HG03460 (cell line): ENCODE measurements around the gene TNNI2.
A peak's percentile ranks its signal among the peaks of the same experiment; 100 is the strongest.

Experiments
- ATAC-seq: cut with Tn5 transposase; IDR thresholded peaks from one replicate; pipeline ENCODE4 v1.9.1; 2021; ENCODE audit not compliant: unreplicated experiment

Gene TNNI2

DNA sequence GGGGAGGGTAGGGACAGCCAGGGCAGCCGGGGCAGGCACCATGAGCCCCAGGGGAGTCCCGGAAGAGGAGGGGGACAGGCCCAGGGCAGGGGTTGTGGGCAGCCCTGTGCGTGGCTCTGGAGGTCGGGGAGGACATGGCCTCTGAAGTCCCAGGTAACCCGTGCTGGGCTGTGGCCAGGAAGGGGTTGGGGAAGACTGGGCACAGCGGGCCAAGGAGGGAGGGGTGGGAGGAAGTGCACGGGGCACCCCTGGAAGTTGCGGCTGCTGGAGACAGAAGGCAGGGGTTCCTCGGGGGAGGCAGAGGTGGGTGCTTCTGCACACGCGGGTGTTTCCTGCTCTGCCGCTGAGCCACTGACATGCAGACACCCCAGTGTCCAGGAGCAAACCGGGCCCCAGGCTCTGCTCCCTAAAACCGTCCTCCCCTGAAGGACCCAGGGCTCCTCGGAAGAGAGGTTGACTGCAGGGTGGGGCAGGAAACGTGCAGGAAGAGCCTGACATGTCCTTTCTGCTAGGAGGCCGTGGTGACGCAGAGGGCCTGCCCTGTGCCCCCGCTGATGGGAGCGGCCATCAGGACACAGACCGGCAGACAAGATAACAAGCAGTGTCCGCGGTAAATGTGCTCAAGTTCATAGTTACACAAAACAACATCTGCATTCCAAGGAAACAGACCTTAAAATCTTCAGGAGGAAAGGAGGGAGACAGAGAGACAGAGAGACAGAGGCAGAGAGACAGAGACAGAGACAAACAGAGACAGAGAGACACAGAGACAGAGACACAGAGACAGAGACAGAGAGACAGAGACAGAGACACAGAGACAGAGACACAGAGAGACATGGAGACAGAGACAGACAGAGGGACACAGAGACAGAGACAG, 5.7 kb downstream of the TNNI2 start:
- ATAC-seq, result no peak

DNA sequence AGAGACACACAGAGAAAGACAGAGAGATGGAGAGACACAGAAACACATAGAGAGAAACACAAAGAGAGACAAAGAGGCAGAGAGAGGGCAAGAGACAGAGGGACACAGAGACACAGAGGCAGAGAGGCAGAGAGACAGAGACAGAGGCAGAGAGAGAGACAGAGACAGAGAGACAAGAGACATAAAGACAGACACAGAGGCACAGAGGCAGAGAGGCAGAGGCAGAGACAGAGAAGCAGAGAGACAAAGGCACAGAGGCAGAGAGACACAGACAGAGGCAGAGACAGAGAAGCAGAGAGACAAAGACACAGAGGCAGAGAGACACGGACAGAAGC, 6.3 kb downstream of the TNNI2 start:
- ATAC-seq, result no peak

GRCh38 chr11:1845561-1846452, 7.0 kb downstream of the TNNI2 start:
- ATAC-seq, result no peak

DNA sequence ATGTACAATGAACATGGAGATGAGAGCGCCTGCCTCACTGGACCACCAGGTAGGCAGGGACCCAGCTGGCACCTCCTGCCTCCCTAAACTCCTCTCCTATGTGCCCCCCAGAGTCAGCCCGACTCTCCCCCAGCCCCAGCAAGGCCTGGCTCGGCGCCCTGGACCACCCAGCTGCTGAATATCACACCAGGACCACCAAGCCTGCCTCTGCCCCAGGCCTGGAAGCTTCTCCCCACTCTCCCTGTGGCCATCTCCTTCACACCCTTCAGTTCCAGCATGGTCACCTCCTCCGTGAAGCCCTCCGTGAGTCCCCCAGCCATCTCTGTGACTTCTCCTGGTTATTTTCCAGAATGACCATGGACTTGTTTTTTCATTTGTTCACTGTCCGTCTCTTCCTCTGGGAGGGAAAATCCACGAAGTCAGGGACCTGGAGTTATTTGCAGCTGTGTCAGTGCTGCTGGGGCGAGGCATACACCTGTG, 7.7 kb downstream of the TNNI2 start:
- ATAC-seq, result no peak

- no peak for ATAC-seq
Observed at GRCh38 chr11:1847006-1847735, 8.4 kb downstream of the TNNI2 start.

DNA sequence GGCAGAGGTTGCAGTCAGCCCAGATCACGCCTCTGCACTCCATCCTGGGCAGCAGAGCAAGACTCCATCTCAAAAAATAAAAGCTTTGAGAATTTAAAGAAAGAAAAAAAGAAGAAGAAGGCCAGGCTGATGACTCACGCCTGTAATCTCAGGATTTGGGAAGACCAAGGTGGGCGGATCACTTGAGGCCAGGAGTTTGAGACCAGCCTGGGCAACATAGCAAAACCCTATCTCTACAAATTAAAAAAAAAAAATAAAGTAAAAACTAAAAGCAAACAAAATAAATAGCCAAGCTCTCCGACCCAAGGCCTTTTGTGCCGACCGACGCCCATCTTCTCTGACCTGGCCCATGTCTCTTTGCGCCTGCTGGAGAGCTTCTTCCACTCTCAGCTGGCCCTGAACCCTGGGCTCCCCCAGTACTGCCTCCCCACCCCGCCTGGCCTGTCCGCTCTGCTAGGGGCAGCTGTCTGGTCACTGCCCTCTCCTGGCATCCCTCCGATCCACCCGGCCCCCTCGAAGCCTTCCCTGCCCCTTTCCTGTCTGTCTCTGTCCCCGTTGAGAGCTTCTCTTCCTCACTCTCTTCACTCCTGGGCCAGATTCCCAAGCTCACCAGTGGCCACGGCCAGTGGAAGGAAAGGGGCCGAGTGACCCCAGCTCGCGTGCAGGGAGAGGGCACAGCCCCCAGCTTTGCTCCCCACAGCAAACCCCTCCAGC, 9.3 kb downstream of the TNNI2 start:
- ATAC-seq, result no peak

- ATAC-seq, result no peak
Observed at GRCh38 chr11:1848640-1849430, 10.1 kb downstream of the TNNI2 start.

DNA sequence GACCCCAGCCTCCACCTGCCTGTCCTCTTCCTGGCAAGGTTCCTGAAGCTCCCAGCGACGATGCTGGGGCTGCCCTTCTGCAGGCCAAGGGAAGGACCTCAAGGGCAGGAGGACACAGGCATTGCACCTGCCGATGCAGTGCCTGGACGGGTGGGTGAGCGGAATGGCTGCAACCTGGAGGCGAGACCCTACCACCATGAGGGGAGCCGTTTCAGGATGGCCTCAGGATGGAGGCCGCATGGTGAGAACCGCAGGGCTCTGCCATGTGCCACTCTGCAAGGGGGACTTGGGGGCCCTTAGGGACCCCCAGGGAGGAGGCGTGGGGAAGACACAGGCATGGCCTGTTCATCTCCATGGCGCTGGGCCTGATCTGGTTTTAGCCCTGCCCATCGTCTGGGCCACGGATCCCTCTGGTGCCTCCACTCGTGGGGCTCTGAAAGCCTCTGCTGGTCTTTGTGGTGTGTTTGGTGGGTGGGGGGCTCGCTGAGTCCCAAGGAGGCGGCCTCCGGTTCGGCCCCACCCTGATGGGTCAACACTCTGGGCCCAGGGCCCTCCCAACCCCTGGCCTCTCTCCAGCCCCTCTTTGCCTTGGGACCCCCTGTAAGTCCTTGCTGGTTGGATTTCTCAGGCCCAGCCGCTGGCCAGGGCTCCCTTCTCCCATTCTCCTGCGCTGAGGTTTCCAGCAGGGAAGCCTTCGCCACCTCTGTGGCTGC, 12.8 kb downstream of the TNNI2 start:
- ATAC-seq, result no peak

- ATAC-seq, result no peak
Observed at GRCh38 chr11:1852271-1852876, 13.6 kb downstream of the TNNI2 start.

DNA sequence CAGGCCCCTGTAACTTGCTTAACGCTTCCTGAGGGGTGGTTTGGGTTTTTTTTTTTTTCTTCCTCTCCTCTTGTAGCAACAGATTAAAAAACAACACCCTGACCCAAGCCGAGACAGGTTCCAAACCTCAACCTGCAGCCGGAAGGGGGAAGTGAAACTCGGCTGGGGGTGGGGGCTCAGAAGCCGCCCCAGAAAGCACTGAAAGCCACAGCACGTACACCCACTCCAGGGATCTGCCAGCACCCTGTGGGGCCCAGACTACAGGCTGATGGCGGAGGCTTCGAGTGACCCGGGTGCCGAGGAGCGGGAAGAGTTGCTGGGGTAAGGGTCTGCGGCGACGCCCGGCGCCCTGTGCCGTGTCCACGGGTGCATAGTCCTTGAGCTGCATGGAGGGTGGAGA, 14.1 kb downstream of the TNNI2 start, which contains the start of gene LSP1:
TSS of gene LSP1 (plus strand) at position 208 of the 400 bp plus-strand sequence. CDS start at position 269, 61 bp downstream.
- peak; percentile 43 for ATAC-seq

DNA sequence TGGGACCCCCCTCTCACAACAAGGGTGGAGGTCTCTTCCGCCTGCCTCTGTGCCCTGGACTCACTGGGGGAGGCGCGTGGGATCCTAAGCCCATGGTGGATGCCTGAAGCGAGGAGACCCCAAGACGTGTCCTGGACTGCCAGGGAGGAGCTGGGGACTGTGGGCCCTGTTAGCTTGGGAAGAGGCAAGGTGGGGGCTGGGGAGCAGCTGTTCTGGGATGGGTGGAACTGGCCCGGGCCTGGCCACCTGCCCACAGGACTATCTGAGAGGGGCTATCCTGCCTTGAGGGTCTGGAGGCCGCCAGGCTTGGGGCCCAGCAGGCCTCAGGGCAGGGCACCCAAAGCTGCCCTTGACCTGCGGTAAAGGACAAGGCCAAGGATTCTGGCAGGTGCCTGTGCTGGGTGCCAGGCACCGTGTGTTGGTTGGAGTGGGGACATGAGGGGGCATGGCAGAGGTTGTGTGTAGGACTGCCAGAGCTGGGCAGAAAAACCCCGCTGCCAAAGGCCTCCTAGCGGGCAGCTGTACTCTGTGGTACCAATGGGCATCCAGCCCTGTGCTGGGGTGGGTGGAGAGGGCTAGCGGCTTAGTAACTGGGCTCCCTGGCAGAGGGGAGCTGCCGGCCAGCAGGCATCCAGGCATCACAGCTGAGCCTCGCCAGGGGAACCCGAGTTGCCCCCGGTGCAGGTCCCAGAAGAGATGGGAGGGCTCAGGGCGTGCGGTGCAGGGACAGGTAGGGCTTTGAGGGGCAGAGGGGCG, 14.8 kb downstream of the TNNI2 start:
- ATAC-seq, result no peak

- peak; percentile 35 for ATAC-seq
Observed at GRCh38 chr11:1854132-1854948, 15.6 kb downstream of the TNNI2 start.

GRCh38 chr11:1854949-1855885, 16.4 kb downstream of the TNNI2 start:
- ATAC-seq, result peak; percentile 34

DNA sequence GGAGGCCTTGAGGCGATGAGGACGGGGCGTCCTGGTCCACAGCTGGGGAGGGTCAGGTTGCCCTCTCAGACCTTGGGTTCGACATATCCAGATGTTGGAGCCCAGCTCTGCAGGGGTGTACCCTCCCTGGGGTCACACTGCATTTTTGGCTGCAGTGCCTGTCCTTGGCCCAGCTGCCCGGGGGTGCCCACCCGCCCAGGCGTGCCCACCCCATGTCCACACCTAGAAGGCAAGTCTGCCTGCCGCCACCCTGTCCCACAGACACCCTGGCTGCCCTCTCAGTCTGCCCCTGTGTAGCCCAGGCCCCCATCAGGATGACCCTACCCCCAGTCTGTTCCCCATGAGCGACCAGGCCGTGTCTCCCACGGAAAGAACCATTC, 17.1 kb downstream of the TNNI2 start:
- ATAC-seq, result no peak

DNA sequence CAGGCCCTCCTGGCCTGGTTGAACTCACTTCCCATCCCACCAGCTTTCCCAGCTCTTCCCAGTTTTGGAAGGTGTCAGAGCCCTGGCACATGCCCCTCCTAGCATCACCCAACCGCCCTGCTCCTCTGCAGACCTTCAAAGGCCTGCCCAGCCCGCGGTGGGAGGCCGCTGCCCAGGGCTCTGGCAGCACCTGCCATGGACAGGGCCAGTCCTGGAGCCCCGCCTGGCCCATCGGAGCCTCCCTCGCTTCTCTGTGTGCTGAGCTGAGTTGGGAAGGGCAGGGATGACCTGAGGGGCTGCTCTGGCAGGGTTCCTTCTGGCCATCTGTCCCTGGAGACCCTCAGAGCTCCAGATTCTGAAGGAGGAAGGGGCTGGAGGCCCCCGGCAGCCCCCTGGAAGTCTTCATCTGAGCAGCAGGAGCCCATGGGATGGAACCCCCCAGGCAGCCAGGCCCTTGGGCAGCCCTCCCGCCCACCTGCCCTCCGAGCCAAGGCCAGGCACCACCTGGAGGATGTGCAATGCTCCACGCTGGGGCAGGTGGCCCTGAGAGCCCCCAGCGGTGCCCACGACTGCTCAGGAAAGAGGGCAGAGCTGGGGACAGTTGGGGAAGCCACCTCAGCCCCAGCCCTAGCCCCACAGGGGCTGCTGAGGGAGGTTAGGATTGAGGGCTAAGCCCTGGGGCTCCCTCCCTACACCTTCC, 17.7 kb downstream of the TNNI2 start:
- no peak for ATAC-seq
